GM19455 (cell line): ENCODE data around the gene SERPINE1.

Source experiments
- ATAC-seq: cut with Tn5 transposase; IDR thresholded peaks from one replicate; pipeline ENCODE4 v1.9.1; 2021; ENCODE audit not compliant: unreplicated experiment

The SERPINE1 gene

DNA sequence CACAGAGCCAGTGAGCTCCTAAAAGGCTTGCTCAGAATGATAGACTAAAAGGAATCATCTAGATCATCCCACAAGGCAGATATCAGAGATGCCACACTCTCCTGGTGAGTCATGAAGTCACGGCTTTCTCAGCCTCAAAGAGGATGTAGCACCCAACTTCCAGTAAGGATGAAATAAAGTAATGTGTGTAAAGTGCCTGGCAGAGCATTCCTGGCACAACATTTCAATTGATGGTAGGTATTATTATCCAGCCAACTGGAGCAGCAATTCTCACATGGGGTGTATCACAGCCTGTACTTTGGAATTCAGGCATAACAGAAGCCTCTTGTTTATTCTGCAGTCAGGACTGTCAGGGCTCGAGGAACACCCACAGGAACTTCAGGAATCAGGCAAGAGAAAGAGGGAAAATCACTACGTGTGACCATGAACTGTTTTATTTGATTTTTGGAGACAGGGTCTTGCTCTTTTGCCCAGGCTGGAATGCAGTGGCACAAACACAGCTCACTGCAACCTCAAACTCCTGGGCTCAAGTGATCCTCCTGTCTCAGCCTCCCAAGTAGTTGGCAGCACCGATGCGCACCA, 58.4 kb downstream of the SERPINE1 start:
- ATAC-seq: no peak

GRCh38 chr7:101186194-101186593, 59.3 kb downstream of the SERPINE1 start:
- no peak for ATAC-seq

DNA sequence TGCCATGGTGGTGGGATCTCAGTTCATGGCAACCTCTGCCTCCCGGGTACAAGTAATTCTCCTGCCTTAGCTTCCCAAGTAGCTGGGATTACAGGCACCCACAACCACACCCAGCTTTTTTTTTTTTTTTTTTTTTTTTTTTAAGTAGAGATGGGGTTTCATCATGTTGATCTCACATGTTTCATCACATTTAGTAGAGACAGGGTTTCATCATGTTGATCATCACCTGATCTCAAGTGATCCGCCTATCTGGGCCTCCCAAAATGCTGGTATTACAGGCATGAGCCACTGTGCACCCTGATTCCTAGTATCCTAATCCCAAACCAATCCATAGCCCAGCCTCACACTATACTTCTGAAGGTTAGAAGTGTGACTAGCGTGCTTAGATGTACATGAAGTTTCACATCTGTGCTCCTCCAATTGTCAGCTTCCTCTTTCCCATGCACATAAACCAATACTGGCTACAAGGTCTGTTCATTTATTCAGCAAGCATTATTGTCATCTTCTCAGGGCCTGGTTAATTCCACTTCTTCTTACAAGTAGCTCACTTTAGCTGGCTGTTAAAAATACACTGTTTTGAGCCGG, 60.0 kb downstream of the SERPINE1 start:
- no peak for ATAC-seq
